HG03103 (cell line): Measurements from ENCODE around the gene MCOLN1.
A peak's percentile ranks its signal among the peaks of the same experiment; 100 is the strongest.
"Not testable (repeated sequence)": the region's sequence is repeated elsewhere in the genome, so short reads cannot be mapped to it uniquely, and the experiment has no call there.

ENCODE experiments used
- ATAC-seq: cut with Tn5 transposase; IDR thresholded peaks from one replicate; pipeline ENCODE4 v1.9.1; 2021; ENCODE audit warnings: low read depth; ENCODE audit not compliant: unreplicated experiment

MCOLN1 gene

GRCh38 chr19:7522923-7523667 is 671 bp downstream of the MCOLN1 start:
- no peak for ATAC-seq

GRCh38 chr19:7524523-7524922 is 2.1 kb downstream of the MCOLN1 start:
- no peak for ATAC-seq

- ATAC-seq: no peak
Measured at GRCh38 chr19:7524992-7525739, 2.7 kb downstream of the MCOLN1 start.

- no peak for ATAC-seq
Measured at GRCh38 chr19:7526059-7526929, 3.9 kb downstream of the MCOLN1 start.

GRCh38 chr19:7527516-7528191 is 5.2 kb downstream of the MCOLN1 start:
- no peak for ATAC-seq

- no peak for ATAC-seq
Measured at GRCh38 chr19:7528192-7528519, 5.7 kb downstream of the MCOLN1 start.

GRCh38 chr19:7528522-7529245 is 6.3 kb downstream of the MCOLN1 start:
- ATAC-seq: no peak

GRCh38 chr19:7529246-7529600 is 6.8 kb downstream of the MCOLN1 start:
- ATAC-seq: no peak

- no peak for ATAC-seq
Measured at GRCh38 chr19:7529610-7530490, 7.4 kb downstream of the MCOLN1 start.

- ATAC-seq: no peak
Measured at GRCh38 chr19:7533281-7533885, 11.0 kb downstream of the MCOLN1 start.

- ATAC-seq: no peak
Measured at GRCh38 chr19:7533925-7534480, 11.6 kb downstream of the MCOLN1 start.

- ATAC-seq: no peak
Measured at GRCh38 chr19:7534531-7535046, 12.2 kb downstream of the MCOLN1 start.

- peak; percentile 55 for ATAC-seq
Measured at GRCh38 chr19:7535047-7535997, 12.9 kb downstream of the MCOLN1 start, which contains the start of gene PNPLA6. TSS of gene PNPLA6 (plus strand) at chr19:7535717. CDS start at chr19:7535789, 72 bp downstream.

GRCh38 chr19:7535998-7536695 is 13.7 kb downstream of the MCOLN1 start:
- no peak for ATAC-seq

- ATAC-seq: not testable (repeated sequence)
Measured at GRCh38 chr19:7538990-7539389, 16.6 kb downstream of the MCOLN1 start.

GRCh38 chr19:7539827-7540425 is 17.5 kb downstream of the MCOLN1 start:
- no peak for ATAC-seq
